Measurements from ENCODE around the gene AMZ1.

The AMZ1 gene

DNA sequence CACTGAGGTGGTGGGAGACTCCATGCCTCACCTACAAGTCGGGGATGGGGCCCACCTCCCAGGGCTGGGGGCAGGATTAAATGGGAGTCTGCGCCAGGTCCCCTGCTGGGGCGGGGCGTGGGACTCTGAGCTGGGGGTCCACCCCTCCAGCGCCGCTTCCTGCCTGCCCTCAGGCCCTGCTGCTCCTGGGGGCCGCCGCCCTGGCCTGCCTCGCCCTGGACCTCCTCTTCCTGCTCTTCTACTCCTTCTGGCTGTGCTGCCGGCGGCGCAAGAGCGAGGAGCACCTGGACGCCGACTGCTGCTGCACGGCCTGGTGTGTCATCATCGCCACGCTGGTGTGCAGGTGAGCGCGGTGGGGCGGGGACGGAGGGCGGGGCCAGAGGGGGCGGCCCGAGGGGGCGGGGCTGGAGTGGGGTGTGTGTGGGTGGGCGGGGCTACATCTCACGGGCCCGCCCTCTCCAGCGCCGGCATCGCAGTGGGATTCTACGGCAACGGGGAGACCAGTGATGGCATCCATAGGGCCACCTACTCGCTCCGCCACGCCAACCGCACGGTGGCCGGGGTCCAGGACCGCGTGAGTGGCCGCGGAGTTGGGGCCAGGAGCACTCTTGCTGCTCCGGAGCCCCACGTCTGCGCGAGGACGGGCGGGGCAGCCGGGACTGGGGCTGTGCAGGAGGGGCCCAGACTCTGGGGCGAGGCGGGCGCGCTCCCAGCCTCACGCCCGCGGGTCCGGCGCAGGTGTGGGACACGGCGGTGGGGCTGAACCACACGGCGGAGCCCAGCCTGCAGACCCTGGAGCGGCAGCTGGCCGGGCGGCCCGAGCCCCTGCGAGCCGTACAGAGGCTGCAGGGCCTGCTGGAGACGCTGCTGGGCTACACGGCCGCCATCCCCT is 41.1 kb upstream of the AMZ1 start:
- Histone ChIP-seq H3K4me3 (ENCODE audit: low read depth, low read length) (no peak overlapping the region), H2BK5ac (ENCODE audit: low read depth, low read length, poor library complexity) (no peak overlapping the region), H2BK120ac (ENCODE audit: insufficient read depth, low read length, poor library complexity) (no peak overlapping the region), H3K18ac (ENCODE audit: low read length) (peak overlapping the region; percentile 53), H3K79me2 (ENCODE audit: control insufficient read depth, insufficient read depth, low read length, poor library complexity) (peaks cover 3% of the 10 kb centered on the region), H3K14ac (ENCODE audit: low read length) (no peak overlapping the region), H3K4me1 (ENCODE audit: control insufficient read depth in 1 of 2, insufficient read depth in 2 of 2, low read length in 2 of 2) (peaks cover 27 to 29% of the 10 kb centered on the region in 2 experiments), H3K9ac (ENCODE audit: low read length) (no peak overlapping the region), H4K8ac (ENCODE audit: low read depth, low read length) (peak overlapping the region; percentile 22), H3K4ac (ENCODE audit: low read depth, low read length) (no peak overlapping the region), H2BK12ac (ENCODE audit: low read length) (no peak overlapping the region), H2AFZ (ENCODE audit: insufficient read depth, low read length, poor library complexity) (no peak overlapping the region), H3K23ac (ENCODE audit: low read length) (no peak overlapping the region), H3K9me3 (ENCODE audit: insufficient read depth, low read depth, low read length) (peaks cover 2% of the 10 kb centered on the region), H3K27me3 (ENCODE audit: insufficient read depth, low read length) (no peaks in the 10 kb centered on the region), H2AK5ac (ENCODE audit: low read length) (no peak overlapping the region), H3K79me1 (ENCODE audit: low read length) (peaks cover 4% of the 10 kb centered on the region), H4K12ac (ENCODE audit: low read depth, low read length) (no peak overlapping the region), H4K91ac (ENCODE audit: low read depth, low read length) (no peak overlapping the region), H3K4me2 (ENCODE audit: low read length) (no peak overlapping the region), H3K36me3 (ENCODE audit: control insufficient read depth in 1 of 2, insufficient read depth in 2 of 2, low read length in 2 of 2) (peaks cover 53 to 56% of the 10 kb centered on the region in 2 experiments), H3K27ac (ENCODE audit: low read depth, low read length) (no peak overlapping the region)
- no CpG with 5 or more reads among the region's 73 CpGs for WGBS (ENCODE audit: extremely low coverage, insufficient coverage, insufficient read length)
- DNase-seq = peak; percentile 84 to 86

DNA sequence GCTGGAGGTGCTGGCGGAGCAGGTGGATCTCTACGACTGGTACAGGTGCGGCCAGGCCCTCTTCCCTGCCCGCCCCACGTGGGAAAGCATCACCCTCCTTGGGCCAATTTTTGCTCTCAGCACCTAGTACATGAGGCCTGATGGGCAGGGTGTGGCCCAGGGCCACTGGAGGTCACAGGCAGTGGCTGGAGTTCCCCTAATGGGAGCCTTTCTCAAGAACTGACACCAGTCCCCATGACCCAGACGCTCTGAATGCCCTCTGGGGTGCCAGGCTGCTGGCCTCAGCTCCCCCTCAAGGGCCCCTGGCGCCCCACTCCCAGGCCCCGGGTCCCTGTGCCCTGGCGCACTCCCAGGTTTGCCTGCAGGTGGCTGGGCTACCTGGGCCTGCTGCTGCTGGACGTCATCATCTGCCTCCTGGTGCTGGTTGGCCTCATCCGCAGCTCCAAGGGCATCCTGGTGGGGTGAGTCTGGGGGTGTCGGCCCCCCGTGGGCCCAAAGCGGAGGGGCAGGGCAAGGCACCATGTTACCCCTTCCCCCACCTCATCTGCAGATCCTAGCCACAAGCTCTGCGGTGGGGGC is 40.3 kb upstream of the AMZ1 start:
- Histone ChIP-seq H2BK120ac (ENCODE audit: insufficient read depth, low read length, poor library complexity) (no peak overlapping the region), H3K79me1 (ENCODE audit: low read length) (peaks cover 4% of the 10 kb centered on the region), H3K79me2 (ENCODE audit: control insufficient read depth, insufficient read depth, low read length, poor library complexity) (peaks cover 3% of the 10 kb centered on the region), H3K4me2 (ENCODE audit: low read length) (no peak overlapping the region), H3K27ac (ENCODE audit: low read depth, low read length) (no peak overlapping the region), H2AK5ac (ENCODE audit: low read length) (no peak overlapping the region), H3K23ac (ENCODE audit: low read length) (no peak overlapping the region), H3K9ac (ENCODE audit: low read length) (no peak overlapping the region), H4K8ac (ENCODE audit: low read depth, low read length) (no peak overlapping the region), H3K9me3 (ENCODE audit: insufficient read depth, low read depth, low read length) (peaks cover 2% of the 10 kb centered on the region), H2BK12ac (ENCODE audit: low read length) (no peak overlapping the region), H2AFZ (ENCODE audit: insufficient read depth, low read length, poor library complexity) (no peak overlapping the region), H4K91ac (ENCODE audit: low read depth, low read length) (no peak overlapping the region), H3K4me1 (ENCODE audit: control insufficient read depth in 1 of 2, insufficient read depth in 2 of 2, low read length in 2 of 2) (peaks cover 27 to 28% of the 10 kb centered on the region in 2 experiments), H3K27me3 (ENCODE audit: insufficient read depth, low read length) (no peaks in the 10 kb centered on the region), H2BK5ac (ENCODE audit: low read depth, low read length, poor library complexity) (no peak overlapping the region), H3K4ac (ENCODE audit: low read depth, low read length) (no peak overlapping the region), H3K18ac (ENCODE audit: low read length) (no peak overlapping the region), H3K36me3 (ENCODE audit: control insufficient read depth in 1 of 2, insufficient read depth in 2 of 2, low read length in 2 of 2) (peaks cover 60 to 64% of the 10 kb centered on the region in 2 experiments), H3K14ac (ENCODE audit: low read length) (no peak overlapping the region), H4K12ac (ENCODE audit: low read depth, low read length) (no peak overlapping the region), H3K4me3 (ENCODE audit: low read depth, low read length) (no peak overlapping the region)
- no peak for DNase-seq
- no CpG with 5 or more reads among the region's 15 CpGs for WGBS (ENCODE audit: extremely low coverage, insufficient coverage, insufficient read length)

DNA sequence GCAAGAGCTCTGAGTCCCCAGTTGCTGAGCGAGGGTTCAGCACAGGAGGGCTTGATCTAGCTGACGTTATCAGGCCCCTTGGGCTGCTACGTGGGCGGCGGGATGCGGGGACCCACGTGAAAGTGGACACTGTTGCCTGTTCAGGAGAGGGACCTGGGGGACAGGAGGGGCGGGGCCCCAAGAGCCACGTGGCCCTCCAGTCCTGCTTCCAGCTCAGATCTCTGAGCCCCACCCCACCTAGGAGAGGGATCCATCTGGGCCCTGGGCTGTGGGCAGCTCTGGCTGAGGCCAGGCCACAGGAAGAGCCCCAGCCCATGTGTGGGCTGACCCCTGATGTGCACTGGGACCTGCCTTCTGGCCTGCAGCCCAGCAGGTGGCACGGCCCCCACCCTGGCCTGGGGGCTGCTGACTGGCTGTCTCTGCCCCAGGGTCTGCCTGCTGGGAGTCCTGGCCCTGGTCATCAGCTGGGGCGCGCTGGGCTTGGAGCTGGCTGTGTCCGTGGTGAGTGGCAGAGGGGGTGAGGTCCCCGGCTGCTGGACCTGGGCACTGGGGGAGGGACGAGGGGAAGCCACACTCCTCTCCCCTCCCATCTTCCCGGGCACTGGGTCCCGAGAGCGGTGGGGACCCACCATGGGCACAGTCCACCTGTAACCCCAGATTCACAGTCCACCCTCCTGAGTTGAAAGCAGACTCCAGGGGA is 38.7 kb upstream of the AMZ1 start:
- Histone ChIP-seq H3K14ac (ENCODE audit: low read length) (no peak overlapping the region), H3K27ac (ENCODE audit: low read depth, low read length) (no peak overlapping the region), H4K8ac (ENCODE audit: low read depth, low read length) (no peak overlapping the region), H3K4me3 (ENCODE audit: low read depth, low read length) (no peak overlapping the region), H3K79me2 (ENCODE audit: control insufficient read depth, insufficient read depth, low read length, poor library complexity) (no peaks in the 10 kb centered on the region), H3K36me3 (ENCODE audit: control insufficient read depth in 1 of 2, insufficient read depth in 2 of 2, low read length in 2 of 2) (peaks cover 61 to 66% of the 10 kb centered on the region in 2 experiments), H3K27me3 (ENCODE audit: insufficient read depth, low read length) (no peaks in the 10 kb centered on the region), H2BK12ac (ENCODE audit: low read length) (no peak overlapping the region), H3K9ac (ENCODE audit: low read length) (no peak overlapping the region), H2BK120ac (ENCODE audit: insufficient read depth, low read length, poor library complexity) (no peak overlapping the region), H3K4ac (ENCODE audit: low read depth, low read length) (no peak overlapping the region), H3K18ac (ENCODE audit: low read length) (no peak overlapping the region), H2AFZ (ENCODE audit: insufficient read depth, low read length, poor library complexity) (no peak overlapping the region), H3K23ac (ENCODE audit: low read length) (no peak overlapping the region), H4K91ac (ENCODE audit: low read depth, low read length) (no peak overlapping the region), H2BK5ac (ENCODE audit: low read depth, low read length, poor library complexity) (no peak overlapping the region), H3K9me3 (ENCODE audit: insufficient read depth, low read depth, low read length) (peaks cover 2% of the 10 kb centered on the region), H3K4me2 (ENCODE audit: low read length) (no peak overlapping the region), H2AK5ac (ENCODE audit: low read length) (no peak overlapping the region), H3K4me1 (ENCODE audit: control insufficient read depth in 1 of 2, insufficient read depth in 2 of 2, low read length in 2 of 2) (peaks cover 18 to 21% of the 10 kb centered on the region in 2 experiments), H4K12ac (ENCODE audit: low read depth, low read length) (peak overlapping the region; percentile 9), H3K79me1 (ENCODE audit: low read length) (peaks cover 4% of the 10 kb centered on the region)
- WGBS (ENCODE audit: extremely low coverage, insufficient coverage, insufficient read length) = no CpG with 5 or more reads among the region's 18 CpGs
- DNase-seq = no peak

DNA sequence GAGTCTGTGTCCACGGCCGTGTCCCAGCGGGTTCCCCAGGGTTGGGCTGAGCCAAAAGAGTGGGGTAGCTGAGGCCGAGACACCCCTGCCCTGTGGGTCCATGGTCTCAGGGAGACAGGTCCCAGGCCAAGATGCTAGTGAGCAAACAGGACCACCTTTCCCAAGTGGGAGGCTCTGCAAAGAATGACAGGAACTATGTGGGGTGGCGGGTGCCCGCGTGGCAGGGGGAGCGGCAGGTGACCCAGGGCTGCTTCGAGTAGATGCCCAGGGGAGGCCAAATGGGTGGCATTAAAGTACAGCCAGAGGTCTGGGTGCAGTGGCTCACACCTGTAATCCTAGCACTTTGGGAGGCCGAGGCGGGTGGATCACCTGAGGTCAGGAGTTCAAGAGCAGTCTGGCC is 38.0 kb upstream of the AMZ1 start:
- Histone ChIP-seq H3K4ac (ENCODE audit: low read depth, low read length) (no peak overlapping the region), H2BK120ac (ENCODE audit: insufficient read depth, low read length, poor library complexity) (no peak overlapping the region), H3K36me3 (ENCODE audit: control insufficient read depth in 1 of 2, insufficient read depth in 2 of 2, low read length in 2 of 2) (peaks cover 64 to 70% of the 10 kb centered on the region in 2 experiments), H3K18ac (ENCODE audit: low read length) (no peak overlapping the region), H3K4me2 (ENCODE audit: low read length) (no peak overlapping the region), H3K9me3 (ENCODE audit: insufficient read depth, low read depth, low read length) (peaks cover 2% of the 10 kb centered on the region), H3K9ac (ENCODE audit: low read length) (no peak overlapping the region), H3K14ac (ENCODE audit: low read length) (no peak overlapping the region), H2AK5ac (ENCODE audit: low read length) (no peak overlapping the region), H2BK5ac (ENCODE audit: low read depth, low read length, poor library complexity) (no peak overlapping the region), H3K27ac (ENCODE audit: low read depth, low read length) (no peak overlapping the region), H4K12ac (ENCODE audit: low read depth, low read length) (no peak overlapping the region), H3K79me2 (ENCODE audit: control insufficient read depth, insufficient read depth, low read length, poor library complexity) (no peaks in the 10 kb centered on the region), H3K79me1 (ENCODE audit: low read length) (peaks cover 4% of the 10 kb centered on the region), H2BK12ac (ENCODE audit: low read length) (no peak overlapping the region), H2AFZ (ENCODE audit: insufficient read depth, low read length, poor library complexity) (no peak overlapping the region), H4K8ac (ENCODE audit: low read depth, low read length) (no peak overlapping the region), H4K91ac (ENCODE audit: low read depth, low read length) (no peak overlapping the region), H3K27me3 (ENCODE audit: insufficient read depth, low read length) (no peaks in the 10 kb centered on the region), H3K4me1 (ENCODE audit: control insufficient read depth in 1 of 2, insufficient read depth in 2 of 2, low read length in 2 of 2) (peaks cover 11 to 14% of the 10 kb centered on the region in 2 experiments), H3K23ac (ENCODE audit: low read length) (no peak overlapping the region), H3K4me3 (ENCODE audit: low read depth, low read length) (no peak overlapping the region)
- no CpG with 5 or more reads among the region's 11 CpGs for WGBS (ENCODE audit: extremely low coverage, insufficient coverage, insufficient read length)
- no peak for DNase-seq
